Activated CD8-positive, alpha-beta T cell treated with anti-CD3 and anti-CD28 coated beads for 36 hours (primary cell): ENCODE data around the gene SNX15. TPM values are rescaled to one million over a fixed set of nuclear protein-coding genes. Genes with fewer than 3 reads are reported as not detected.
"Not testable (repeated sequence)": the region's sequence is repeated elsewhere in the genome, so short reads cannot be mapped to it uniquely, and the experiment has no call there.

Experiments used
- ATAC-seq: fragments of 200-7000 bp; cut with Tn5 transposase; one replicate; pipeline ENCODE4 v1.10.0; 2021; ENCODE audit warnings: mild to moderate bottlenecking, moderate library complexity
- CTCF ChIA-PET: fragments of 350-600 bp; sonication (Branson Sonifier 250); formaldehyde crosslinking; loops from one replicate; lab custom pipeline; 2021; ENCODE audit warnings: antibody characterized with exemption; lab: Charles Lee
- POLR2A ChIA-PET: fragments of 350-600 bp; sonication (Branson Sonifier 250); formaldehyde crosslinking; loops from one replicate; lab custom pipeline; 2021; ENCODE audit warnings: antibody characterized with exemption; lab: Charles Lee
- DNase-seq: peaks from one replicate; pipeline ENCODE4 v3.0.0-alpha.2; 2020
- H3K27ac Mint-ChIP-seq: one replicate; pipeline ENCODE4 v1.8.0; 2021; ENCODE audit warnings: mild to moderate bottlenecking, mixed read lengths
- H3K27me3 Mint-ChIP-seq: one replicate; pipeline ENCODE4 v1.8.0; 2021; ENCODE audit warnings: mixed read lengths
- H3K36me3 Mint-ChIP-seq: one replicate; pipeline ENCODE4 v1.8.0; 2021; ENCODE audit warnings: low read depth, mixed read lengths
- H3K4me1 Mint-ChIP-seq: one replicate; pipeline ENCODE4 v1.8.0; 2021; ENCODE audit warnings: low read depth, mixed read lengths
- H3K4me3 Mint-ChIP-seq: one replicate; pipeline ENCODE4 v1.8.0; 2021; ENCODE audit warnings: mild to moderate bottlenecking, moderate library complexity, mixed read lengths
- H3K9me3 Mint-ChIP-seq: one replicate; pipeline ENCODE4 v1.8.0; 2021; ENCODE audit warnings: mixed read lengths
- CTCF ChIP-seq: fragments of 200-600 bp; IDR thresholded peaks from one replicate; pipeline ENCODE4 v1.8.0; 2022; ENCODE audit warnings: antibody characterized with exemption, mild to moderate bottlenecking
- intact Hi-C: fragments of 100-400 bp; cut with micrococcal nuclease; formaldehyde crosslinking; loops from one replicate; pipeline ENCODE4 v1.10.0; 2022
- total RNA-seq, 2 experiments: library from RNA; stranded (reverse); gene quantifications; one replicate each; pipeline ENCODE4 v1.2.3, GENCODE V29; 2021

SNX15 gene
- total RNA-seq, 2 experiments from 2014 or later: 4.7 to 5.7 TPM

GRCh38 chr11:65021509-65021908 is 5.7 kb upstream of the SNX15 start:
- Mint-ChIP-seq H3K27me3 (no peaks in the 10 kb centered on the region), H3K4me3 (no peak overlapping the region), H3K9me3 (no peaks in the 10 kb centered on the region), H3K27ac (no peak overlapping the region), H3K36me3 (peaks cover 20% of the 10 kb centered on the region), H3K4me1 (peaks cover 5% of the 10 kb centered on the region)
- ATAC-seq (no peak), DNase-seq (no peak)
- intact Hi-C loops: loop anchor here (5.0 kb wide), 1 partner anchor 61 kb away; the partner anchor contains the start of genes CDCA5 and ZFPL1
- CTCF ChIA-PET: no interaction called here
- POLR2A ChIA-PET: interaction anchor here (0.7 kb wide), 1 partner anchor 64 kb away, joined by 3 read pairs; no protein-coding TSS in a partner anchor
- no peak for TF ChIP-seq CTCF

DNA sequence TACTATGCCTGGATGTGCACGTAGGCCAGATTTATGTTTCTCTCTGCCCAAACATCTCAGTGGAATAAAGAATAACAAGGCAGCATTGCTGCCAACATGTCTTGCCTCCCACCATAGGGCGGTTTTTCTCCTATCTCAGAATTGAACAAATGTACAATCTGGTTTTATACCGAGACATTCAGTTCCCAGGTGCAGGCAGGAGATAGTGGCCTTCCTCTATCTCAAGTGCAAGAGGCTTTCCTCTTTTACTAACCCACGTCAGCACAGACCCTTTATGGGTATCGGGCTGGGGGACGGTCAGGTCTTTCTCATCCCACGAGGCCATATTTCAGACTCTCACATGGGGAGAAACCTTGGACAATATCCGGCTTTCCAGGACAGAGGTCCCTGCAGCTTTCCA is 3.7 kb upstream of the SNX15 start:
- H3K27me3 Mint-ChIP-seq, H3K27ac Mint-ChIP-seq, H3K9me3 Mint-ChIP-seq, ATAC-seq, DNase-seq, H3K4me3 Mint-ChIP-seq, H3K36me3 Mint-ChIP-seq: not testable (repeated sequence)
- H3K4me1 Mint-ChIP-seq: peaks cover 13% of the 10 kb centered on the region
- CTCF ChIA-PET: interaction anchor here (3.7 kb wide), 1 partner anchor 9 kb away, joined by 37 read pairs; the partner anchor contains the start of gene ARL2
- POLR2A ChIA-PET: interaction anchor here (1.3 to 4.9 kb wide), 2 partner anchors 10 to 90 kb away, joined by 5 to 38 read pairs; partner anchors contain the start of gene ARL2
- intact Hi-C loops: loop anchor here (5.0 kb wide), 1 partner anchor 59 kb away; the partner anchor contains the start of genes CDCA5 and ZFPL1

- H3K36me3 Mint-ChIP-seq: no peaks in the 10 kb centered on the region
- no peaks in the 10 kb centered on the region for H3K9me3 Mint-ChIP-seq
- intact Hi-C loops: no loop called here
- H3K27ac Mint-ChIP-seq: peak overlapping the region; percentile 81
- CTCF ChIA-PET: interaction anchor here (1.0 to 3.7 kb wide), 8 partner anchors 9 to 284 kb away, joined by 3 to 37 read pairs (median 3); partner anchors contain the start of genes ARL2, SAC3D1 and ZNHIT2
- POLR2A ChIA-PET: interaction anchor here (0.6 to 4.9 kb wide), 12 partner anchors 10 to 288 kb away, joined by 3 to 38 read pairs (median 4); partner anchors contain the start of genes ARL2, CDCA5, SAC3D1 and VPS51
- peak overlapping the region; percentile 74 for H3K4me3 Mint-ChIP-seq
- no peak for ATAC-seq
- H3K4me1 Mint-ChIP-seq: peaks cover 13% of the 10 kb centered on the region
- no peak for DNase-seq
- no peaks in the 10 kb centered on the region for H3K27me3 Mint-ChIP-seq
- TF ChIP-seq CTCF: no peak
These were observed 429 bp upstream of the SNX15 start for GRCh38 chr11:65026810-65027209.

- no peak overlapping the region for H3K27ac Mint-ChIP-seq
- no peaks in the 10 kb centered on the region for H3K9me3 Mint-ChIP-seq
- no peaks in the 10 kb centered on the region for H3K27me3 Mint-ChIP-seq
- H3K4me3 Mint-ChIP-seq: no peak overlapping the region
- DNase-seq (no peak), ATAC-seq (no peak)
- H3K4me1 Mint-ChIP-seq: peaks cover 9% of the 10 kb centered on the region
- ChIA-PET CTCF (interaction anchor here (1.3 to 2.4 kb wide), 3 partner anchors 8 to 184 kb away, joined by 4 to 9 read pairs (median 6); partner anchors contain the start of gene ARL2), POLR2A (interaction anchor here (1.1 to 2.2 kb wide), 2 partner anchors 9 to 18 kb away, joined by 3 to 5 read pairs; partner anchors contain the start of genes ARL2 and SAC3D1)
- no peak for TF ChIP-seq CTCF
- intact Hi-C loops: no loop called here
- no peaks in the 10 kb centered on the region for H3K36me3 Mint-ChIP-seq
These were observed 5.0 kb downstream of the SNX15 start for GRCh38 chr11:65032216-65032615.

- DNase-seq: no peak
- H3K36me3 Mint-ChIP-seq: no peaks in the 10 kb centered on the region
- no peaks in the 10 kb centered on the region for H3K27me3 Mint-ChIP-seq
- no peaks in the 10 kb centered on the region for H3K9me3 Mint-ChIP-seq
- no peak for ATAC-seq
- ChIA-PET POLR2A (no interaction called here), CTCF (no interaction called here)
- no peaks in the 10 kb centered on the region for H3K4me1 Mint-ChIP-seq
- H3K4me3 Mint-ChIP-seq: no peak overlapping the region
- no peak for TF ChIP-seq CTCF
- no peak overlapping the region for H3K27ac Mint-ChIP-seq
- intact Hi-C loops: no loop called here
These were observed 7.2 kb downstream of the SNX15 start for GRCh38 chr11:65034423-65034822.
